Neuronal stem cell (in vitro differentiated cells): ENCODE results near the gene PSENEN.
A peak's percentile ranks its signal among the peaks of the same experiment; 100 is the strongest.
"Not testable (repeated sequence)": the region's sequence is repeated elsewhere in the genome, so short reads cannot be mapped to it uniquely, and the experiment has no call there.

Experiments used
- DNase-seq: peaks from one replicate; pipeline ENCODE4 v3.0.0-alpha.2; 2013; ENCODE audit warnings: low spot score
- H2AFZ ChIP-seq: one replicate; pipeline ENCODE4 v1.6.1; 2013; ENCODE audit warnings: mild to moderate bottlenecking, low read length, inconsistent platforms
- H2AK5ac ChIP-seq: 2 replicates; pipeline ENCODE4 v1.6.1; 2013; ENCODE audit warnings: low read depth, mild to moderate bottlenecking, inconsistent platforms, low read length, moderate library complexity, mixed read lengths
- H2BK120ac ChIP-seq: 2 replicates; pipeline ENCODE4 v1.6.1; 2013; ENCODE audit warnings: low read depth, mild to moderate bottlenecking, inconsistent platforms, low read length, moderate library complexity, mixed read lengths
- H2BK12ac ChIP-seq: one replicate; pipeline ENCODE4 v1.6.1; 2013; ENCODE audit warnings: low read length, inconsistent platforms
- H2BK15ac ChIP-seq: 2 replicates; pipeline ENCODE4 v1.6.1; 2013; ENCODE audit warnings: mild to moderate bottlenecking, low read length, inconsistent platforms, mixed read lengths
- H2BK5ac ChIP-seq: one replicate; pipeline ENCODE4 v1.6.1; 2013; ENCODE audit warnings: inconsistent platforms, mild to moderate bottlenecking, low read length, moderate library complexity
- H3K14ac ChIP-seq: one replicate; pipeline ENCODE4 v1.6.1; 2013; ENCODE audit warnings: low read length, inconsistent platforms
- H3K18ac ChIP-seq: 2 replicates; pipeline ENCODE4 v1.6.1; 2013; ENCODE audit warnings: low read length, inconsistent platforms
- H3K23ac ChIP-seq: 2 replicates; pipeline ENCODE4 v1.6.1; 2013; ENCODE audit warnings: low read depth, mild to moderate bottlenecking, mixed read lengths, low read length, inconsistent platforms; ENCODE audit not compliant: poor library complexity
- H3K27ac ChIP-seq: replicated peaks from 3 replicates; pipeline ENCODE4 v1.5.1; 2013; ENCODE audit warnings: low read length, inconsistent platforms
- H3K27me3 ChIP-seq, 3 experiments: 2 replicates each; pipeline ENCODE4 v1.6.1; 2013; ENCODE audit warnings: low read length in 3 of 3, mild to moderate bottlenecking in 2 of 3, inconsistent platforms in 1 of 3, low read depth in 1 of 3, mixed read lengths in 1 of 3, moderate library complexity in 1 of 3; ENCODE audit not compliant: control insufficient read depth in 3 of 3, insufficient read depth in 3 of 3
- H3K36me3 ChIP-seq, 2 donors: replicated peaks in 1 of 2; 2 replicates each; pipeline ENCODE4 v1.6.1; 2013; ENCODE audit warnings: low read length in 2 of 2; ENCODE audit not compliant: control insufficient read depth in 2 of 2, insufficient read depth in 2 of 2
- H3K4ac ChIP-seq: 2 replicates; pipeline ENCODE4 v1.6.1; 2013; ENCODE audit warnings: inconsistent platforms, mild to moderate bottlenecking, low read length, moderate library complexity
- H3K4me1 ChIP-seq, 2 donors: 1 replicate in 1 of 2; 2 replicates in 1 of 2; pipeline ENCODE4 v1.6.1; 2013; ENCODE audit warnings: low read length in 2 of 2, low read depth in 1 of 2; ENCODE audit not compliant: control insufficient read depth in 2 of 2, insufficient read depth in 1 of 2
- H3K4me2 ChIP-seq: one replicate; pipeline ENCODE4 v1.6.1; 2013; ENCODE audit warnings: mild to moderate bottlenecking, low read length, inconsistent platforms; ENCODE audit not compliant: insufficient read depth, poor library complexity, severe bottlenecking
- H3K4me3 ChIP-seq, 2 donors: 2 replicates each; pipeline ENCODE4 v1.5.1; 2013; ENCODE audit warnings: low read length in 2 of 2, mild to moderate bottlenecking in 2 of 2, inconsistent platforms in 1 of 2, moderate library complexity in 1 of 2
- H3K79me1 ChIP-seq: one replicate; pipeline ENCODE4 v1.6.1; 2013; ENCODE audit warnings: low read depth, mild to moderate bottlenecking, inconsistent platforms, low read length, moderate library complexity
- H3K9ac ChIP-seq: one replicate; pipeline ENCODE4 v1.6.1; 2013; ENCODE audit warnings: mild to moderate bottlenecking, low read depth, low read length, inconsistent platforms; ENCODE audit not compliant: poor library complexity
- H3K9me3 ChIP-seq, 2 donors: replicated peaks in 1 of 2; 2 replicates each; pipeline versions ENCODE3 to v1.6.1; 2013; ENCODE audit warnings: low read length in 2 of 2, mild to moderate bottlenecking in 2 of 2, inconsistent platforms in 1 of 2, low read depth in 1 of 2, mixed read lengths in 1 of 2, moderate library complexity in 1 of 2; ENCODE audit not compliant: control insufficient read depth in 2 of 2, insufficient read depth in 1 of 2
- H4K8ac ChIP-seq: one replicate; pipeline ENCODE4 v1.6.1; 2013; ENCODE audit warnings: low read depth, mild to moderate bottlenecking, inconsistent platforms, low read length, moderate library complexity
- H4K91ac ChIP-seq: one replicate; pipeline ENCODE4 v1.6.1; 2013; ENCODE audit warnings: low read length, low read depth, mild to moderate bottlenecking, inconsistent platforms; ENCODE audit not compliant: poor library complexity
- WGBS, 2 donors: extraction: QIAGEN DNeasy Blood & Tissue Kit; methylation state at CpG; one replicate each; pipeline ENCODE4 v1.1.7; 2013; ENCODE audit warnings: missing lambda C conversion rate in 2 of 2, mixed read lengths in 1 of 2; ENCODE audit not compliant: insufficient read length in 2 of 2, insufficient replicate concordance in 1 of 2; ENCODE audit errors: extremely low coverage in 2 of 2; 5-methylcytosine and 5-hydroxymethylcytosine counted together

The PSENEN gene

GRCh38 chr19:35724132-35724531, 21.3 kb upstream of the PSENEN start:
- H3K18ac ChIP-seq, H3K9ac ChIP-seq, H3K4me2 ChIP-seq, H3K23ac ChIP-seq, H2BK5ac ChIP-seq, H3K4me3 ChIP-seq, DNase-seq, H3K4ac ChIP-seq, H3K9me3 ChIP-seq, H3K27me3 ChIP-seq, H2BK15ac ChIP-seq, H3K4me1 ChIP-seq, H3K14ac ChIP-seq, H2AFZ ChIP-seq, H3K27ac ChIP-seq, H2BK120ac ChIP-seq, H4K91ac ChIP-seq, H2BK12ac ChIP-seq, H2AK5ac ChIP-seq: not testable (repeated sequence)
- Histone ChIP-seq H4K8ac (peak overlapping the region; percentile 43), H3K36me3 (peaks cover 76 to 93% of the 10 kb centered on the region in 2 donors), H3K79me1 (peaks cover 14% of the 10 kb centered on the region)
- WGBS, 2 donors = no CpG with 5 or more reads among the region's 7 CpGs

- no peak for DNase-seq
- Histone ChIP-seq H3K9me3 (no peaks in the 10 kb centered on the region), H4K91ac (no peak overlapping the region), H2BK15ac (no peak overlapping the region), H3K18ac (no peak overlapping the region), H2BK5ac (peak overlapping the region; percentile 22), H3K27me3 (no peaks in the 10 kb centered on the region), H3K23ac (no peak overlapping the region), H4K8ac (peak overlapping the region; percentile 43), H3K4me1 (no peaks in the 10 kb centered on the region), H3K4me3 (no peak overlapping the region), H3K4ac (no peak overlapping the region), H2BK12ac (no peak overlapping the region), H3K9ac (no peak overlapping the region), H2AFZ (no peak overlapping the region), H3K79me1 (peaks cover 13% of the 10 kb centered on the region), H3K4me2 (no peak overlapping the region), H2BK120ac (no peak overlapping the region), H3K27ac (no peak overlapping the region), H3K14ac (no peak overlapping the region), H3K36me3 (peaks cover 80 to 95% of the 10 kb centered on the region in 2 donors), H2AK5ac (no peak overlapping the region)
- no CpG with 5 or more reads among the region's 12 CpGs for WGBS, 2 donors
Observed at GRCh38 chr19:35724560-35724959, 20.9 kb upstream of the PSENEN start.

GRCh38 chr19:35725216-35725861, 20.1 kb upstream of the PSENEN start:
- H3K36me3 ChIP-seq = peaks cover 84 to 95% of the 10 kb centered on the region in 2 donors
- no CpG with 5 or more reads among the region's 23 CpGs for WGBS, 2 donors
- H3K9ac ChIP-seq = peak overlapping the region; percentile 63

GRCh38 chr19:35727053-35727955, 18.1 kb upstream of the PSENEN start:
- H3K9ac ChIP-seq = peak overlapping the region; percentile 77
- no peak overlapping the region for H3K23ac ChIP-seq
- no peak overlapping the region for H4K91ac ChIP-seq
- no peak for DNase-seq
- H4K8ac ChIP-seq = no peak overlapping the region
- H3K9me3 ChIP-seq = no peaks in the 10 kb centered on the region
- H3K4me3 ChIP-seq = no peak overlapping the region
- no peak overlapping the region for H2BK120ac ChIP-seq
- H2AFZ ChIP-seq = no peak overlapping the region
- no peak overlapping the region for H3K4ac ChIP-seq
- no peak overlapping the region for H3K18ac ChIP-seq
- no peaks in the 10 kb centered on the region for H3K4me1 ChIP-seq
- no CpG with 5 or more reads among the region's 25 CpGs for WGBS, 2 donors
- H3K14ac ChIP-seq = no peak overlapping the region
- no peak overlapping the region for H3K27ac ChIP-seq
- H2BK15ac ChIP-seq = no peak overlapping the region
- H3K36me3 ChIP-seq = peaks cover 89 to 98% of the 10 kb centered on the region in 2 donors
- peaks cover 13% of the 10 kb centered on the region for H3K79me1 ChIP-seq
- no peak overlapping the region for H3K4me2 ChIP-seq
- no peaks in the 10 kb centered on the region for H3K27me3 ChIP-seq
- H2BK12ac ChIP-seq = no peak overlapping the region
- no peak overlapping the region for H2AK5ac ChIP-seq
- H2BK5ac ChIP-seq = no peak overlapping the region

More at GRCh38 chr19:35725216-35725861, 20.1 kb upstream of the PSENEN start:
- H3K27me3 ChIP-seq = no peaks in the 10 kb centered on the region
- no peak overlapping the region for H2AFZ ChIP-seq
- H2BK120ac ChIP-seq = no peak overlapping the region
- H3K18ac ChIP-seq = no peak overlapping the region
- H2BK12ac ChIP-seq = no peak overlapping the region
- peaks cover 10% of the 10 kb centered on the region for H3K79me1 ChIP-seq
- no peak overlapping the region for H4K8ac ChIP-seq
- no peak overlapping the region for H3K27ac ChIP-seq
- H2BK15ac ChIP-seq = no peak overlapping the region
- no peak overlapping the region for H3K4me3 ChIP-seq
- no peak overlapping the region for H4K91ac ChIP-seq
- no peak overlapping the region for H3K4me2 ChIP-seq
- H3K14ac ChIP-seq = no peak overlapping the region
- H3K4ac ChIP-seq = no peak overlapping the region
- H2AK5ac ChIP-seq = no peak overlapping the region
- H3K4me1 ChIP-seq = no peaks in the 10 kb centered on the region
- no peak for DNase-seq
- H3K9me3 ChIP-seq = no peaks in the 10 kb centered on the region
- no peak overlapping the region for H3K23ac ChIP-seq
- H2BK5ac ChIP-seq = no peak overlapping the region
